SJCRH30 (cell line): Measurements from ENCODE around the gene NUPR1. TPM values are rescaled to one million over a fixed set of nuclear protein-coding genes. Genes with fewer than 3 reads are reported as not detected.
A peak's percentile ranks its signal among the peaks of the same experiment; 100 is the strongest.

Source experiments
- DNase-seq, 2 experiments: peaks; one replicate each; pipeline ENCODE4 v3.0.0-alpha.2; 2015 to 2020
- H3K27ac ChIP-seq: fragments of 250-450 bp; sonication (Bioruptor Pico); 2 replicates; pipeline ENCODE4 v1.5.1; 2020; ENCODE audit warnings: mild to moderate bottlenecking, moderate library complexity
- H3K27me3 ChIP-seq: fragments of 250-450 bp; sonication (Bioruptor Pico); 2 replicates; pipeline ENCODE4 v1.5.1; 2020; ENCODE audit warnings: mild to moderate bottlenecking, moderate library complexity
- H3K36me3 ChIP-seq: fragments of 250-450 bp; sonication (Bioruptor Pico); 2 replicates; pipeline ENCODE4 v1.5.1; 2020; ENCODE audit warnings: mild to moderate bottlenecking, moderate library complexity
- H3K4me1 ChIP-seq: fragments of 250-450 bp; sonication (Bioruptor Pico); 2 replicates; pipeline ENCODE4 v1.5.1; 2020; ENCODE audit warnings: mild to moderate bottlenecking, moderate library complexity
- H3K4me3 ChIP-seq: fragments of 250-450 bp; sonication (Bioruptor Pico); 2 replicates; pipeline ENCODE4 v1.5.1; 2020; ENCODE audit warnings: mild to moderate bottlenecking, moderate library complexity
- H3K9me3 ChIP-seq: fragments of 250-450 bp; sonication (Bioruptor Pico); replicated peaks from 2 replicates; pipeline ENCODE4 v1.5.1; 2020; ENCODE audit warnings: mild to moderate bottlenecking, moderate library complexity
- total RNA-seq: library from RNA; depleted of rRNA; stranded (reverse); fragments of >200 nt; shearing (Covaris generic); gene quantifications from 2 replicates; pipeline ENCODE4 v1.2.3, GENCODE V29; 2014; rRNA removed

NUPR1 gene, protein sequence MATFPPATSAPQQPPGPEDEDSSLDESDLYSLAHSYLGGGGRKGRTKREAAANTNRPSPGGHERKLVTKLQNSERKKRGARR
- not detected in 2 replicates for total RNA-seq

DNA sequence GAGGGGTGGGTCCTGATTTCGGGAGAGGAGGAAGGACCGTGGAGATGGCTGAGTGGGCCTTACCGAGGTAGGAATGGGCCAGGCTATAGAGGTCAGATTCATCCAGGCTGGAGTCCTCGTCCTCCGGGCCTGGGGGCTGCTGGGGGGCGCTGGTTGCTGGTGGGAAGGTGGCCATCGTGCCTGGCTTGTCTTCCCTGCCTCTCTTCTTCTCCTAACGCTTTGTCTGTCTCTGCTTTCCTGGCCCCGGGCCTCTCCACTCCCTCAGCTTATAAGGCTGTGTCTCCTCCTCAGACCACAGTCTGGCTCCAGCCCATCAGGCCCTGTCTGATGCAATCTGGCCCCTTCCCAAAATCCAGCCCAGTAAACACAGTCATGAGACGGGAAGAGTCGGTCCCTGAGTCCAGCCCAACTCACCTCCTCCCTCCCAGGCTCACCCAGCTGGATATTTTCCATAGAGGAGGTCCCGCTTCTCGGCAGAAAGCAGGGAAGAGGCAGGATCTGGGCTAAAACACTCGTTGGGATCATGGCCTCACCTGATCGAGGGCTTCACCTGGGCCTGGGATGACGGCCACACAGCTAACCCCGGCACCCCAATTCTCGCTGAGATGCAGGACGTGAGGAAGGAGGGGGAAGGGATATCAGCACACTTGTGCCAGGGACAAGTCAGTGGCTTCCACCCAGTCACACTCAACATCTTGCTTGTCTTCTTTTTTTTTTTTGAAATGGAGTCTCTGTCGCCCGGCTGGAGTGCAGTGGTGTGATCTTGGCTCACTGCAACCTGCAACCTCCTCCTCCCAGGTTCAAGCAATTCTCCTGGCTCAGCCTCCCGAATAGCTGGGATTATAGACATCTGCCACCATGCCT lies at the start of gene NUPR1:
Gene NUPR1 (minus strand): TSS at position 242 of the 864 bp plus-strand sequence. CDS start 67 bp downstream, at position 175.
- Histone ChIP-seq H3K36me3 (no peaks in the 10 kb centered on the region), H3K4me1 (no peaks in the 10 kb centered on the region), H3K27me3 (no peaks in the 10 kb centered on the region), H3K9me3 (no peaks in the 10 kb centered on the region), H3K27ac (no peak within 1 kb of the TSS), H3K4me3 (no peak within 1 kb of the TSS)
- peak in 1 of 2 experiments; percentile 14 for DNase-seq

DNA sequence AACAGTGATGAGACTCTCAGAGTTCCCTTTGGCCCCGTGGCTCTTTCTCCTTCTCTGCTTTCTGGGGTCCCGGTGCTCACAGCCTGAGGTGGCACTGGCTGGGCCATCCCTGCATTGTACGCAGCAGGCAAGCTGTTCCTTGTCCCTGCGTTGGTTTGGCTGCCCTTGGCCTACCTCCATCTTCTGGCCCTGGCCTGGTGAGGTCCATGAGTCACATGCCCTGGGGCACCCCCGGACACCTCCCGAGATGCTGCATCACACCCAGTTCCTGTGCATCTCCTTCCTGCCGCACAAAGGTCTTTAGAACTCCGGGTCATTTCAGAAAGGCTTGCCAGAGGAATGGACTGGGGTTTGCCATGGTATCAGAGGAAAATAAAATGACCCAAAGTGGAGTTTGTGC lies 48.6 kb upstream of the NUPR1 start:
- Histone ChIP-seq H3K27me3 (no peaks in the 10 kb centered on the region), H3K9me3 (no peaks in the 10 kb centered on the region), H3K4me1 (no peaks in the 10 kb centered on the region), H3K36me3 (no peaks in the 10 kb centered on the region), H3K27ac (no peak overlapping the region), H3K4me3 (no peak overlapping the region)
- no peak for DNase-seq

DNA sequence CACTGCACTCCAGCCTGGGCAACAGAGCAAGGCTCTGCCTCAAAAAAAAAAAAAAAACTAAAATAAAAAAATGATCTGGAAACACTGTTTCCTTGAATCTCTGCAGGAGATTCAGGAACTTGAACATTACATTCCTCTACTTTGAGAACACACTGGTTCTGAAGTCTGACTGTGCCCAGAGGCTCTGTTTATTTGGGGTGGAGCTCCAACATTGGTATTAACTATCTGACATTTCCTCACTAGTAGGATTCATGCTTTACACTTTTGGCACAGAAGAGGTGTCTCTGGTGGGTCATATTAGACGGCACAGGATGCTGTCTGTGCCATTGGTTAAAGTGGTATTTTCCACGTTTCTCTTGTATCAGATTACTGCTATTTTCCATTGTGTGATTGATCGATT lies 47.7 kb upstream of the NUPR1 start:
- no peak overlapping the region for H3K4me3 ChIP-seq
- H3K9me3 ChIP-seq: no peaks in the 10 kb centered on the region
- no peaks in the 10 kb centered on the region for H3K36me3 ChIP-seq
- DNase-seq: no peak
- H3K4me1 ChIP-seq: no peaks in the 10 kb centered on the region
- H3K27me3 ChIP-seq: no peaks in the 10 kb centered on the region
- no peak overlapping the region for H3K27ac ChIP-seq

DNA sequence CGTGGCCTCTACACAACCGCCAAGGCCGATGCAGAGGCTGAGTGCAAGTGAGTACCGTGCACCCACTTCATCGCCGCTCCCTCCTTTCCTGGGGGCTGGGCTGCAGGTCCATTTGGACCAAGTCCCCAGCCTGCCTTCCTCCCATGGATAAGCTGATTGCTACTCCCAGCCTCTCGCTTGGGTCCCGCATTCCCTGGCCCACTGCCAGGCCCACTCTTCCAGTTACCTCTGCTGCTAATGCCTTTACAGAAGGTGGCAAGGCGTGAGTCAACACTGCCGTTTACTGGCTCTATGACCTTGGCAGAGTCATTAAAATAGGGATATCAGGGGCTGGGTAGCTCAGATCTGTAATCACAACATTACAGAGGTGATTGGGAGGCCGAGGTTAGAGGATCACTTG lies 46.9 kb upstream of the NUPR1 start:
- H3K9me3 ChIP-seq: no peaks in the 10 kb centered on the region
- no peak overlapping the region for H3K27ac ChIP-seq
- no peak for DNase-seq
- no peaks in the 10 kb centered on the region for H3K27me3 ChIP-seq
- no peak overlapping the region for H3K4me3 ChIP-seq
- H3K36me3 ChIP-seq: no peaks in the 10 kb centered on the region
- H3K4me1 ChIP-seq: no peaks in the 10 kb centered on the region

DNA sequence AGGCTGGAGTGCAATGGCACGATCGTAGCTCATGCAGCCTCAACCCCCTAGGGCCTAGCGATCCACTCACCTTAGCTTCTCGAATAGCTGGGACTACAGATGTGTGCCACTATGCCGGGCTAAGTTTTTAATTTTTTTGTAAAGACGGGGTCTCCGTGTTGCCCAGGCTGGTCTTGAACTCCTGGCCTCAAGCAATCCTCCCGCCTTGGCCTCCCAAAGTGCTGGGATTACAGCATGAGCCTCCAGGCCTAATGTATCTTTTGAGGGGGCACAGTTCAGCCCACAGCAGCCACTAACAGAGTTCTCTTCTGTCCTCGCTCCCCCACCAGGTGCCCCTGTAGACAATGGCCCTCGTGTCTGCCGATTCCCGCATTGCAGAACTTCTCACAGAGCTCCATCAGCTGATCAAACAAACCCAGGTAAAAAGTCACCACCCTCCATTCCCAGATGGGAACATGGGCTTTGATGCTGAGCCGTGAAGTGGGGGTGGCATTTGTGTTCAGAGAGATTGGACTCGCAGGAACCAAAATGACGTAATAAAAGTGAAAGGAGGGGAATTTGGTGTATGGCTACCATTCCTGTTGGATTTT lies 42.0 kb upstream of the NUPR1 start:
- no peak for DNase-seq

DNA sequence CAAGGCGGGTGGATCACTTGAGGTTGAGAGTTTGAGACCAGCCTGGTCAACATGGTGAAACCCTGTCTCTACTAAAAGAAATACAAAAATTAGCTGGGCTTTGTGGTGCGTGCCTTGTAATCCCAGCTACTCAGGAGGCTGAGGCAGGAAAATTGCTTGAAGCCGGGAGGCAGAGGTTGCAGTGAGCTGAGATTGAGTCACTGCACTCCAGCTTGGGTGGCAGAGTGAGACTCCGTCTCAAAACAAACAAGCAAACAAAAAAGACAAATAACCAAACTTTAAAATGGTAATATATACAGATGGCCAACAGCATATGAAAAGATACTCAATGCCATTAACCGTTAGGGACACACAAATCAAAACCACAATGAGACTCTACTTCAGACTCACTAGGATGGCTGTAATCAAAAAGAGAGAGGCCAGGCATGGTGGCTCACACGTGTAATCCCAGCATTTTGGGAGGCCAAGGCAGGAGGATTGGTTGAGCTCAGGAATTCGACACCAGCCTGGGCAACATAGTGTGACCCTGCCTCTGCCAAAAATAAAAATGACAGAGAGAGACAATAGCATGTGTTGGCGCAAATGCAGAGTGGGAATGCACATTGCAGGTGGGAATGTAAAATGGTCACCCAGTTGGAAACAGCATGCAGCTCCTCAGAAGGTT lies 36.8 kb upstream of the NUPR1 start:
- Histone ChIP-seq H3K4me3 (no peak overlapping the region), H3K4me1 (0 out of 2 replicates have a peak, but pooled peaks cover 2% of the 10 kb centered on the region), H3K27ac (no peak overlapping the region), H3K36me3 (no peaks in the 10 kb centered on the region), H3K9me3 (no peaks in the 10 kb centered on the region), H3K27me3 (no peaks in the 10 kb centered on the region)
- no peak for DNase-seq

More for the DNA sequence above, 42.0 kb upstream of the NUPR1 start:
- H3K9me3 ChIP-seq: no peaks in the 10 kb centered on the region
- no peak overlapping the region for H3K4me3 ChIP-seq
- H3K36me3 ChIP-seq: no peaks in the 10 kb centered on the region
- no peaks in the 10 kb centered on the region for H3K27me3 ChIP-seq
- H3K27ac ChIP-seq: no peak overlapping the region
- H3K4me1 ChIP-seq: no peaks in the 10 kb centered on the region

DNA sequence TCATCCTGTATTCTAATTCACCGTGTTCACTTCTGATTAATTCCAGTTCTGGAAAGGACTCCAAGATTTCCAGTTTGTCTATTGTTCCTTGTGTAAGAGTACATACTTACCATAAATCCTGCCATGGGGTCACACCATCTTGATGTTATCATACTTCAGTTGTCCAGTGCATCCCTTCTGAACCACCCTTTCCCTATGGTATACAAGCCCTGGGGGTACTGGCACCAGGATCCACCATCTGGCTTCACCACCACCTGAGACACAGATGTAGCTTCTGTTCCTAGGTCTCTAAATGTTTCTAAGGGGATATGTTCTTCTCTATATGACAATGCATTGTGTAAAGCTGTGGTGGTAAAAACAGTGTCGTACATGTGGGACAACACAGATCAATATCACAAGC lies 36.2 kb upstream of the NUPR1 start:
- no peak overlapping the region for H3K27ac ChIP-seq
- DNase-seq: no peak

DNA sequence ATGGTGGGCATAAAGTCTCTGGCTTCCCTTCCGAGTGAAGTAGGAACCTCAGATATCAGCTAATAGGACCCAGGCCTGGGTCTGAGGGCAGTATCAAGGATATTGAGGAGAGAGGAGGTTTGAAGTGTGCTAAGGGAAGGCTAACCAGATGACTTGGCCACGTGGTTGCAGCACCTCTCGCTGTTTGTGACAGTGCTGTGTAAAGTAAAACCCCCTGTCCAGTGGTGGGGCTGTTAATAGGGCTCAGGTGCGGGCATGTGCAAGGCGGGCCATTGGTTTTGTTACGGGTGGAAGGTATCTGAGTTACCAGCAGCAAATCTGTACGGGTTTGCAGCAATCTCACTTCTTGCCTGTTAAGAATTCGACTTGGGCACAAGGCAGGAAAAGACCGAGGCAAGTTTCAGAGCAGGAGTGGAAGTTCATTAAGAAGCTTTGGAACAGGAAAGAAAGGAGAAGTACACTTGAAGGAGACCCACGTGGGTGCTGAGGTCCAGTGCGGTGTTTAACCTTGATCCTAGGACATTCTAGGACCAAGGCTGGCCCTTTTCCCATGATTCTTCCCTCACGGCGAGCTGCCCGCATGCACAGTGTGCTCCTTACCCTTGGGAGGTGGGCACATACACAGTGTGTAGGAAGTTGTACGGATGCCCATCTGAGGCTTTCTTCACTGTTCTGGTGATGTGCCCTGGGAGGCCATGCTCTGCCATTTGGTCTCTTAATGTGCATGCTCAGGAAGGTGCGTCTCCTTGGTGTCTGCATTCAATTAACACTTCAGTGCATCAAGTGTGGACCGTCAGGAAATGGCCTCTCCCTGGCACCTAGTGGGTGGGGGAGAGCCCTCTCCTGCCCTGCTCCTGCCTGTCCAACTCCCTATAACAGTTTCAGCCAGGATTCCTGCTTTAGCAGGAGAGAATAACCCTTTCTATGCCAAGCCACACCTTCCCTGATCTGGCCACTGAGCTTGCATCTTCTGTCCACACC lies 35.3 kb upstream of the NUPR1 start:
- no peak overlapping the region for H3K4me3 ChIP-seq
- H3K36me3 ChIP-seq: no peaks in the 10 kb centered on the region
- DNase-seq: no peak

More for the DNA sequence above, 36.2 kb upstream of the NUPR1 start:
- Histone ChIP-seq H3K9me3 (no peaks in the 10 kb centered on the region), H3K4me3 (no peak overlapping the region), H3K4me1 (0 out of 2 replicates have a peak, but pooled peaks cover 2% of the 10 kb centered on the region), H3K27me3 (no peaks in the 10 kb centered on the region), H3K36me3 (no peaks in the 10 kb centered on the region)

DNA sequence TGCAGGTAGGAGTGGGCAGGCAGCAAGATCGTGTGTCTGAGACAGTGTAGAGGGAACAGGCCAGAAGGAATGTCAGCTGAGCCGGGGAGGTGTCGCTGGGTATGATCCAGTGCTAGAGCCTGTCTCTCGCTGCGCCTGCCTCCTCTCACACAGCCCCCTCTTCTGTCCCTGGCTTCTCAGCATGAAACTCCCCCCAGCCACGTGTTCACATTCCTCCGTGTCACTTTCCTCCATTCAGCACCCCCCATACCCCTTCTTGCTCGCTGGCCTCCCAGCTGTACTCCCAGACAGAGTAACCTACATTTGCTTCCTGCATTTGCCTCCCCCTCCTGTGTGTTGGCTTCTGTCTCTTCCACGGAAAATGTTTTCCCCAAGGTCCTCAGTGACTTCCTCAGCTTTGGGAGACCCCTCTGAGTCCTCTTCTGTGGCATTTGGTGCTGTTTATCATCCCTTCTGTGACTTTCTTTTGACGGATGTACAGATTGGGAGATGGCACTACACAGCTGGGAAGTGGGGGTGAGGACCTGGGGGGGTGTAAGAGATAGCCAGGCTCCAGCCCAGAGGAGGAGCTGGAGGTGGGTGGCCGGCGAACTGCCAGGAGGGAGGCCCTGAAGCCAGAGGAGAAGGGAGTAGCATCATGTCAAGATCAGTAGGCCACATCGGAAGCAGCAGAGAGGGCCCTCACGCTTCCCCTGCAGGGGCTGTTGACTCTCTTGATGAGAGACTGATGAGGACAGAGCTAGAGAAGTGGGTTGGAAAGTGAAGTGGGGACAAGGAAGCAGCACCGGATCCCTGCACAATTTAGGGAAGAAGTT lies 34.1 kb upstream of the NUPR1 start:
- no peaks in the 10 kb centered on the region for H3K36me3 ChIP-seq
- H3K4me3 ChIP-seq: no peak overlapping the region
- 0 out of 2 replicates have a peak, but pooled peaks cover 2% of the 10 kb centered on the region for H3K4me1 ChIP-seq
- H3K9me3 ChIP-seq: no peaks in the 10 kb centered on the region
- no peaks in the 10 kb centered on the region for H3K27me3 ChIP-seq
- peak; percentile 54 to 61 for DNase-seq
- peak overlapping the region; percentile 43; the same call in 1 of the 2 replicates for H3K27ac ChIP-seq

More for the DNA sequence above, 35.3 kb upstream of the NUPR1 start:
- Histone ChIP-seq H3K27ac (no peak overlapping the region), H3K27me3 (no peaks in the 10 kb centered on the region), H3K4me1 (0 out of 2 replicates have a peak, but pooled peaks cover 2% of the 10 kb centered on the region), H3K9me3 (no peaks in the 10 kb centered on the region)

DNA sequence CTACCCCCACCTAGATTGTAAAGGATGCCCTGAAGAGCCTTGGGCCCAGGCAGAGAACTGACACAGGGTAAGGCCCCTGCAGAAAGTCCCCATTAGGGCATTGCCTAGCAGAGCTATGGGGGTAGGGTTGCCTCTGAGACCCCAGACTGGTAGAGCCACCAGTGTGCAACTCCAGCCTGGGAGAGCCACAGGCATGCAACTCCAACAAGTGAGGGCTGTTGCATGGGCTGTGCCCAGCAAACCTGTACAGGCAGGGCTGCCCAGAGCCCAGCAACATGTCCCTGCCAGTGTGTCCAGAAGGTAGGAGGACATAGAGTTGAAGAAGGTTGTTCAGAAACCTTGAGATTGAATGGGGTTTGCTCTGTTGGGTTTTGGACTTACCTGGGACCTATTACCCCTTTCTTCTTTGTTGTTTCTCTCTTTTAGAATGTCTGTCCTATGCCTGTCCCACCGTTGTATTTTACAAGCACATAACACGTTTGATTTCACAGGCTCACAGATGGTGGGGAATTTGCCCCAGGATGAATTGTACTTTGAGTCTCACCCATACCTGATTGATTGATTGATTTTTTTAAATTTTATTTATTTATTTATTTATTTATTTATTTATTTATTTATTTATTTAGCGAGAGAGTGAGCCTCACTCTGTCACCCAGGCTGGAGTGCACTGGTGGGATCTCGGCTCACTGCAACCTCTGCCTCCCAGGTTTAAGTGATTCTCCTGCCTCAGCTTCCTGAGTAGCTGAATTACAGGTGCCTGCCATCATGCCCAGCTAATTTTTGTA lies 31.4 kb upstream of the NUPR1 start:
- Histone ChIP-seq H3K4me1 (0 out of 2 replicates have a peak, but pooled peaks cover 2% of the 10 kb centered on the region), H3K9me3 (no peaks in the 10 kb centered on the region), H3K36me3 (no peaks in the 10 kb centered on the region), H3K27ac (no peak overlapping the region), H3K27me3 (no peaks in the 10 kb centered on the region), H3K4me3 (no peak overlapping the region)
- DNase-seq: no peak

DNA sequence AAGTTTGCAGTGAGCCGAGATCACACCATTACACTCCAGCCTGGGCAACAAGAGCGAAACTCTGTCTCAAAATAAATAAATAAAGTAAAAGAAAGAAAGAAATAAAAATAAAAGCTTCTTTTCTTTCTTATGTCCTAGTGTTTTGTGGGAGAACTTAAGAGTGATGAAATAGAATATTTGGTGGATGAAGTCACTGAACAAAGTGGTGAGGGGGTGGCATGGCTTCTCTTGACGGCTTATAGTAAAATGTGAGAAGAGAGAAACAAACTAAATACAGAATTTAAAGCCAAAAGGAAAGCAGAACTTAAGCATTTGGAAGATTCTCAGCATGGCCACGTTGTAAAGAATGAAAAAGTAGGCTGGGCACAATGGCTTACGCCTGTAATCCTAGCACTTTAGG lies 30.2 kb upstream of the NUPR1 start:
- Histone ChIP-seq H3K9me3 (no peaks in the 10 kb centered on the region), H3K27ac (no peak overlapping the region), H3K4me3 (no peak overlapping the region), H3K4me1 (0 out of 2 replicates have a peak, but pooled peaks cover 2% of the 10 kb centered on the region), H3K27me3 (no peaks in the 10 kb centered on the region), H3K36me3 (no peaks in the 10 kb centered on the region)
- no peak for DNase-seq

DNA sequence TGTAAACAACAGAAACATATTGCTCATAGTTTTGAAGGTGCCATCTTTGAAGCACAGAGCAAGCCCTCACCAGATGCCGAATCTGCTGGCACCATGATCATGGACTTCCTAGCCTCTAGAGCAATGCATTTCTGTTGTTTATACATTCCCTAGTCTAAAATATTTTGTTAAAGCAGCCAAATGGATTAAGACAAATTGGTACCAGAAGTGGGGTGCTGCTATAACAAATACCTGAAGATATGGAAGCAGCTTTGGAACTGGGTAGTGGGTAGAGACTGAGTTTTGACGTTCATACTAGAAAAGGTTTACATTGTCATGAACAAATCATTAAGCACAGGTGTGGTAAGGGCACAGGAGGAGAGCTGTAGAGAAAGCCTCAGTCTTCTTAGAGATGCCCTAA lies 28.5 kb upstream of the NUPR1 start:
- no peak overlapping the region for H3K27ac ChIP-seq
- DNase-seq: no peak
- H3K4me3 ChIP-seq: no peak overlapping the region
- H3K27me3 ChIP-seq: no peaks in the 10 kb centered on the region
- 0 out of 2 replicates have a peak, but pooled peaks cover 2% of the 10 kb centered on the region for H3K4me1 ChIP-seq
- no peaks in the 10 kb centered on the region for H3K9me3 ChIP-seq
- H3K36me3 ChIP-seq: no peaks in the 10 kb centered on the region
